ENCODE measurements around the gene AMMECR1.

- TF ChIP-seq CTCF (IDR thresholded peaks at IDR 0.05) (no peak), ZFX (IDR thresholded peaks at IDR 0.05; ENCODE audit: borderline replicate concordance) (no peak)
These were observed 172.6 kb downstream of the AMMECR1 start for GRCh38 chrX:110145311-110145710.
